Neural cell (in vitro differentiated cells): Measurements from ENCODE around the gene MAJIN. TPM values are rescaled to one million over a fixed set of nuclear protein-coding genes. Genes with fewer than 3 reads are reported as not detected.

Source experiments
- H2AFZ ChIP-seq: fragments of 200-600, 300-800 bp; sonication (generic), shearing (Covaris generic); 2 replicates; pipeline ENCODE4 v1.6.0; 2014; ENCODE audit warnings: low read depth, mild to moderate bottlenecking, antibody characterized with exemption, low read length, moderate library complexity
- H3F3A ChIP-seq: fragments of 200-600 bp; shearing (Covaris generic); 2 replicates; pipeline ENCODE4 v1.6.1; 2016; ENCODE audit warnings: mild to moderate bottlenecking, moderate library complexity, mixed read lengths, antibody characterized with exemption, low read length; ENCODE audit not compliant: insufficient read depth, poor library complexity, severe bottlenecking
- H3K27ac ChIP-seq: fragments of 200-600, 300-800 bp; sonication (generic), shearing (Covaris generic); 2 replicates; pipeline ENCODE4 v1.5.1; 2014; ENCODE audit warnings: mild to moderate bottlenecking, low read length, moderate library complexity
- H3K27me3 ChIP-seq: fragments of 300-800, 200-600 bp; sonication (generic), shearing (Covaris generic); 2 replicates; pipeline ENCODE4 v1.6.0; 2014; ENCODE audit warnings: mild to moderate bottlenecking, low read depth, low read length, moderate library complexity; ENCODE audit not compliant: insufficient read depth
- H3K36me3 ChIP-seq: fragments of 300-800, 200-600 bp; sonication (generic), shearing (Covaris generic); 2 replicates; pipeline ENCODE4 v1.5.1; 2014; ENCODE audit warnings: mild to moderate bottlenecking, antibody characterized with exemption, low read length, moderate library complexity; ENCODE audit not compliant: insufficient read depth
- H3K4me2 ChIP-seq: fragments of 300-800, 200-600 bp; sonication (generic), shearing (Covaris generic); 2 replicates; pipeline ENCODE4 v1.6.0; 2014; ENCODE audit warnings: mild to moderate bottlenecking, low read length
- H3K4me3 ChIP-seq: fragments of 300-800, 200-600 bp; sonication (generic), shearing (Covaris generic); 2 replicates; pipeline ENCODE4 v1.5.1; 2014; ENCODE audit warnings: mild to moderate bottlenecking, low read length, moderate library complexity
- H3K79me2 ChIP-seq: fragments of 200-600 bp; shearing (Covaris generic); replicated peaks from 2 replicates; pipeline ENCODE4 v1.6.0; 2014; ENCODE audit warnings: mild to moderate bottlenecking, low read length, moderate library complexity; ENCODE audit not compliant: insufficient read depth
- H3K9ac ChIP-seq: fragments of 300-800, 200-600 bp; sonication (generic), shearing (Covaris generic); 2 replicates; pipeline ENCODE4 v1.6.1; 2016; ENCODE audit warnings: mild to moderate bottlenecking, low read length, mixed read lengths
- H3K9me2 ChIP-seq: fragments of 200-600 bp; shearing (Covaris generic); 2 replicates; pipeline ENCODE4 v1.6.1; 2016; ENCODE audit warnings: mild to moderate bottlenecking, low read length, mixed read lengths; ENCODE audit not compliant: insufficient read depth
- H3K9me3 ChIP-seq: fragments of 200-600, 300-800 bp; sonication (generic), shearing (Covaris generic); 2 replicates; pipeline ENCODE4 v1.6.1; 2016; ENCODE audit warnings: mild to moderate bottlenecking, mixed run types, low read length, moderate library complexity, mixed read lengths
- H4K20me1 ChIP-seq: fragments of 200-600 bp; shearing (Covaris generic); 2 replicates; pipeline ENCODE4 v1.6.1; 2016; ENCODE audit warnings: mild to moderate bottlenecking, mixed run types; ENCODE audit not compliant: insufficient read depth
- EP300 ChIP-seq: fragments of 450-650 bp; conservative IDR thresholded peaks from 2 replicates; pipeline ENCODE4 v1.6.1; 2014; ENCODE audit warnings: antibody characterized with exemption, mild to moderate bottlenecking, moderate library complexity; ENCODE audit not compliant: poor library complexity, severe bottlenecking
- EZH2 ChIP-seq: fragments of 200-600, 300-800 bp; shearing (Covaris generic), sonication (generic); IDR thresholded peaks from 2 replicates; pipeline ENCODE4 v1.6.1; 2014; ENCODE audit warnings: antibody characterized with exemption, low read length, borderline replicate concordance, mild to moderate bottlenecking; ENCODE audit not compliant: insufficient read depth, poor library complexity, severe bottlenecking
- MXI1 ChIP-seq: fragments of 450-650 bp; conservative IDR thresholded peaks from 2 replicates; pipeline ENCODE4 v1.6.1; 2014; ENCODE audit warnings: antibody characterized with exemption, mild to moderate bottlenecking; ENCODE audit not compliant: poor library complexity, severe bottlenecking
- POLR2AphosphoS5 ChIP-seq: IDR thresholded peaks from 2 replicates; pipeline ENCODE4 v1.6.1; 2012
- RAD21 ChIP-seq: fragments of 450-650 bp; conservative IDR thresholded peaks from 2 replicates; pipeline ENCODE4 v1.6.1; 2014; ENCODE audit warnings: antibody characterized with exemption, mild to moderate bottlenecking, moderate library complexity
- REST ChIP-seq: IDR thresholded peaks from 2 replicates; pipeline ENCODE4 v1.6.1; 2012; ENCODE audit warnings: borderline replicate concordance
- SMC3 ChIP-seq: fragments of 450-650 bp; conservative IDR thresholded peaks from 2 replicates; pipeline ENCODE4 v1.6.1; 2014; ENCODE audit warnings: antibody characterized with exemption, mild to moderate bottlenecking, moderate library complexity; ENCODE audit not compliant: poor library complexity
- TAF1 ChIP-seq: IDR thresholded peaks from 2 replicates; pipeline ENCODE4 v1.6.1; 2012; ENCODE audit warnings: low read depth
- polyA plus RNA-seq: library from polyadenylated mRNA; depleted of rRNA; stranded (reverse); fragments of >200 nt; gene quantifications from 2 replicates; pipeline ENCODE4 v1.2.3, GENCODE V29; 2014
- TF ChIP-seq, protein P1 (sequence below): fragments of 450-650 bp; IDR thresholded peaks from 2 replicates; pipeline ENCODE4 v1.5.1; 2014; ENCODE audit warnings: antibody characterized with exemption, mild to moderate bottlenecking, moderate library complexity; ENCODE audit not compliant: poor library complexity, severe bottlenecking

Gene MAJIN
- polyA plus RNA-seq, 1 donor from 2014 or later: not detected

DNA sequence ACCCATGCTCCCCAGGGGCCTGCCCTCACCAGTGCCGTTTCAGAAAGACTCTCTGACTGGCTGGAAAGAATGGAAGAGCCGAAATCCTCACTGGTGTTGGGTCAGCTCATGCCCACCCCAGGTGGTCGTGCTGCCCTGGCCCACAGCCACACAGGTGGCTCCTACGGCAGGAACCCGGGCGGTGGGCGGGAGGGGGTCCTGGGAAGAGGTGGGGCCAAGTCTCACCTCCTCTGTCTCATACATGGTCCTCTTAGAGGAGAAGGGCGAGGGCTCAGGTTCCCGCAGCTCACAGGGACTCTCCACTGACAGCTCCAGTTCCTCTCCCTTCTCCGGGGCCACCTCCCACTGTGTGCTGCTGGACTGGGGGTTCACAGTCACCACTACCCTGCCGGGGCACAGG is 63.1 kb downstream of the MAJIN start:
- Histone ChIP-seq H3K27ac (no peak overlapping the region), H3K9me2 (no peaks in the 10 kb centered on the region), H3F3A (no peaks in the 10 kb centered on the region), H3K79me2 (no peaks in the 10 kb centered on the region), H3K4me3 (no peak overlapping the region), H3K9me3 (no peaks in the 10 kb centered on the region), H4K20me1 (no peaks in the 10 kb centered on the region), H2AFZ (no peak overlapping the region), H3K36me3 (no peaks in the 10 kb centered on the region), H3K4me2 (no peak overlapping the region), H3K9ac (no peak overlapping the region), H3K27me3 (no peaks in the 10 kb centered on the region)
- TF ChIP-seq SMC3: no peak

GRCh38 chr11:64906314-64906635 is 65.6 kb downstream of the MAJIN start:
- no peaks in the 10 kb centered on the region for H3K36me3 ChIP-seq
- no peaks in the 10 kb centered on the region for H3K9me2 ChIP-seq

DNA sequence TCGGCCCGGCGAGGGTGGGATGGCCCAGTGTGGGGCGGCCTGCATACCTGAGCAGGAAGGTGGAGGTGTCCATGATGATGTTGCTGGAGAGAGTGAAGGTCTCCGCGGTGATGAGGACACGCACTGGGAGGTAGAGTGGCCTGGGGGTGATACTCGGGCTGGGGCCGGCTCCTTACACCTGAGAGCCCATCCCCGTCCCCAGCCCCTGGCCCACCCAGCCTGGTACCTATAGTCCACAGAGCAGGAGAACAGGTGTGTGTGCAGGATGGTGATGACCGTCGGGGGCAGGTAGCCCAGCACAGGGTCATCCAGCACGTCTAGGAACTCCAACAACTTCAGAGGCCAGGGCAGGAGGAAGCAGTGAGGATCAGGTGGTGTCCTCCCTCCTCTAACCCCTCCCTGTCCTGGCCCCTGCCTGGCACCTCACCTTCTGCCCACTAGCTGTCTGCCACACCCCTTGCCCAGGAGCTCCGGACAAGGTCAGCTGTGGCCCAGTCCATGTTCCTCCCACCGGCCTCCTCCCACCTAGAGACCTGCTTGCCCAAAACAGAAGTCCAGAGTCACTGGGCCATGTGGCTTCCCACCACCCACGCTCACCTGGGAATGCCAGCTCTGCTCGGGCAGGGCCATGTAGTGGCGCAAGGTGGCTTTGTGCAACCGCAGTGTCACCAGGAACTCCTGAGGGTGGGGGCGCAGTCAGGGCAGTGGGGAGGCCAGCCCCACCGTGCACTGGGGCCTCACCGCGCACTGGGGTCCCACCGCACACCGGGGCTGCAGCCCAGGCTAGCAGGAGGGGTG is 66.2 kb downstream of the MAJIN start:
- Histone ChIP-seq H3K4me2 (no peak overlapping the region), H3K27ac (no peak overlapping the region), H3K9me2 (no peaks in the 10 kb centered on the region), H3F3A (no peaks in the 10 kb centered on the region), H3K9ac (no peak overlapping the region), H3K9me3 (no peaks in the 10 kb centered on the region), H4K20me1 (no peaks in the 10 kb centered on the region), H3K4me3 (no peak overlapping the region), H3K79me2 (no peaks in the 10 kb centered on the region), H2AFZ (no peak overlapping the region), H3K27me3 (no peaks in the 10 kb centered on the region), H3K36me3 (no peaks in the 10 kb centered on the region)
- TF ChIP-seq SMC3 (no peak), TAF1 (no peak), EZH2 (no peak), MXI1 (no peak), REST (no peak), POLR2AphosphoS5 (no peak)
- TF ChIP-seq, protein P1, sequence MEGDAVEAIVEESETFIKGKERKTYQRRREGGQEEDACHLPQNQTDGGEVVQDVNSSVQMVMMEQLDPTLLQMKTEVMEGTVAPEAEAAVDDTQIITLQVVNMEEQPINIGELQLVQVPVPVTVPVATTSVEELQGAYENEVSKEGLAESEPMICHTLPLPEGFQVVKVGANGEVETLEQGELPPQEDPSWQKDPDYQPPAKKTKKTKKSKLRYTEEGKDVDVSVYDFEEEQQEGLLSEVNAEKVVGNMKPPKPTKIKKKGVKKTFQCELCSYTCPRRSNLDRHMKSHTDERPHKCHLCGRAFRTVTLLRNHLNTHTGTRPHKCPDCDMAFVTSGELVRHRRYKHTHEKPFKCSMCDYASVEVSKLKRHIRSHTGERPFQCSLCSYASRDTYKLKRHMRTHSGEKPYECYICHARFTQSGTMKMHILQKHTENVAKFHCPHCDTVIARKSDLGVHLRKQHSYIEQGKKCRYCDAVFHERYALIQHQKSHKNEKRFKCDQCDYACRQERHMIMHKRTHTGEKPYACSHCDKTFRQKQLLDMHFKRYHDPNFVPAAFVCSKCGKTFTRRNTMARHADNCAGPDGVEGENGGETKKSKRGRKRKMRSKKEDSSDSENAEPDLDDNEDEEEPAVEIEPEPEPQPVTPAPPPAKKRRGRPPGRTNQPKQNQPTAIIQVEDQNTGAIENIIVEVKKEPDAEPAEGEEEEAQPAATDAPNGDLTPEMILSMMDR: no peak

More at GRCh38 chr11:64906314-64906635, 65.6 kb downstream of the MAJIN start:
- Histone ChIP-seq H3K4me2 (no peak overlapping the region), H4K20me1 (no peaks in the 10 kb centered on the region), H2AFZ (no peak overlapping the region), H3K9ac (no peak overlapping the region), H3K27me3 (no peaks in the 10 kb centered on the region), H3F3A (no peaks in the 10 kb centered on the region), H3K27ac (no peak overlapping the region), H3K79me2 (no peaks in the 10 kb centered on the region), H3K4me3 (no peak overlapping the region), H3K9me3 (no peaks in the 10 kb centered on the region)
- TF ChIP-seq TAF1 (no peak), REST (no peak), EP300 (no peak), RAD21 (no peak), EZH2 (no peak), POLR2AphosphoS5 (no peak), SMC3 (no peak)
